Prostate gland (tissue), 2 donors: ENCODE data around the gene ASXL1. TPM values are rescaled to one million over a fixed set of nuclear protein-coding genes. Genes with fewer than 3 reads are reported as not detected.

Experiments
- DNase-seq: peaks from one replicate; pipeline ENCODE4 v3.0.0-alpha.2; 2019; ENCODE audit warnings: low spot score
- H3K27ac ChIP-seq, 2 donors: fragments of 200-600 bp; sonication (generic); 2 replicates each; pipeline ENCODE4 v1.5.1; 2017 to 2019
- H3K27me3 ChIP-seq: fragments of 200-600 bp; sonication (generic); replicated peaks from 2 replicates; pipeline ENCODE4 v1.5.1; 2019; ENCODE audit not compliant: insufficient read depth
- H3K36me3 ChIP-seq, 2 donors: fragments of 200-600 bp; sonication (generic); 1 replicate in 1 of 2; 2 replicates in 1 of 2; pipeline versions ENCODE4 v1.5.1 to v1.8.1; 2017 to 2019
- H3K4me1 ChIP-seq: fragments of 200-600 bp; sonication (generic); replicated peaks from 2 replicates; pipeline ENCODE4 v1.5.1; 2019
- H3K4me3 ChIP-seq, 2 donors: fragments of 200-600 bp; sonication (generic); 2 replicates each; pipeline ENCODE4 v1.5.1; 2017 to 2019
- H3K9me3 ChIP-seq: fragments of 200-600 bp; sonication (generic); 2 replicates; pipeline ENCODE4 v1.5.1; 2017
- POLR2A ChIP-seq: fragments of 450-650 bp; IDR thresholded peaks from one replicate; pipeline ENCODE4 v1.6.1; 2016; ENCODE audit warnings: antibody characterized with exemption, mild to moderate bottlenecking
- POLR2AphosphoS5 ChIP-seq: sonication (generic); formaldehyde crosslinking; IDR thresholded peaks from one replicate; pipeline ENCODE4 v1.6.1; 2017; ENCODE audit warnings: antibody characterized with exemption
- WGBS: methylation state at CpG from one replicate; pipeline ENCODE4 v1.1.5; 2018; 5-methylcytosine and 5-hydroxymethylcytosine counted together
- intact Hi-C: fragments of 100-400 bp; cut with DNase I; formaldehyde crosslinking; loops from one replicate; pipeline ENCODE4 v1.14.2; 2022
- total RNA-seq, 2 donors: library from RNA; depleted of rRNA; stranded (reverse); fragments of >200 nt; gene quantifications; one replicate each; pipeline ENCODE4 v1.1.0, GENCODE V29; 2016
- TF ChIP-seq, protein P1 (sequence below), 4 experiments: fragments of 200-600 bp in 2 of 4; fragments of 450-650 bp in 2 of 4; sonication (generic) in 2 of 4; IDR thresholded peaks; 1 replicate in 3 of 4; 2 replicates in 1 of 4; pipeline ENCODE4 v1.5.1; 2016 to 2019; ENCODE audit warnings: antibody characterized with exemption in 4 of 4, mild to moderate bottlenecking in 2 of 4, moderate library complexity in 2 of 4

The ASXL1 gene
- 100 to 1,000 TPM in 1 of 2 donors, 10 to 100 TPM in 1; 30.4 to 106 TPM for total RNA-seq

DNA sequence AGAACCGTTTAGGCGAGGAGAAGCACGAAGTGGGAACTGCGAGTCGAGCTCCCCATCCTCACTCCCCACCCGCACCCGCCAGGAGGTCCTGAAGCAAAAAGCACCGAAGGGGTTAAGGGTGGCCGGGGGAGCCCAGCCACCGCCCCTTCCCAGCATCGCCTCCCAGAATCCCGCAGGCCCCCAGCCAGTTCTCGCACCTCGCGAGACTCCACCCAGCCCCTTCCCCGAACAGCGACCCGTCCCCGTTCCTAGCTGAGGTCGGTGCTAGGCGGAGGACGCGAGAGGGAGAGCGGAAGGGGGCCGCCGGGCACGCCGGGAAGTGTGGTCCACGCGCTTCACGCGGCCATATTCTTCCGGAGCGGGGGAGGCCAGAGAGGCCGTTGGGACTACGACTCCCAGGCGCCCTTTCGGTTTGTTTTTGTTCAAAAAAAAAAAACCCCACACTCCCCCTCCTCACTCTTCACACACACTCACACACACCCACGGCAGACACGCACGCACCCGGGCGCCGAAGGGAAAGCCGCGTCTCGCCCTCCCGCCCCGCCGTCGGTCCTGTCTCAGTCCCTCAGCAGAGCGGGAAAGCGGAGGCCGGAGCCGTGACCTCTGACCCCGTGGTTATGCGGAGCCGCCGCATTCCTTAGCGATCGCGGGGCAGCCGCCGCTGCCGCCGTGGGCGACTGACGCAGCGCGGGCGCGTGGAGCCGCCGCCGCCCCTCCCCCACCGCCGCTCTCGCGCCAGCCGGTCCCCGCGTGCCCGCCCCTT, at the start of gene ASXL1:
Gene ASXL1 (plus strand): TSS at position 463 of the 763 bp plus-strand sequence. CDS start 445 bp downstream, outside the sequence.
- TF ChIP-seq, protein P1, sequence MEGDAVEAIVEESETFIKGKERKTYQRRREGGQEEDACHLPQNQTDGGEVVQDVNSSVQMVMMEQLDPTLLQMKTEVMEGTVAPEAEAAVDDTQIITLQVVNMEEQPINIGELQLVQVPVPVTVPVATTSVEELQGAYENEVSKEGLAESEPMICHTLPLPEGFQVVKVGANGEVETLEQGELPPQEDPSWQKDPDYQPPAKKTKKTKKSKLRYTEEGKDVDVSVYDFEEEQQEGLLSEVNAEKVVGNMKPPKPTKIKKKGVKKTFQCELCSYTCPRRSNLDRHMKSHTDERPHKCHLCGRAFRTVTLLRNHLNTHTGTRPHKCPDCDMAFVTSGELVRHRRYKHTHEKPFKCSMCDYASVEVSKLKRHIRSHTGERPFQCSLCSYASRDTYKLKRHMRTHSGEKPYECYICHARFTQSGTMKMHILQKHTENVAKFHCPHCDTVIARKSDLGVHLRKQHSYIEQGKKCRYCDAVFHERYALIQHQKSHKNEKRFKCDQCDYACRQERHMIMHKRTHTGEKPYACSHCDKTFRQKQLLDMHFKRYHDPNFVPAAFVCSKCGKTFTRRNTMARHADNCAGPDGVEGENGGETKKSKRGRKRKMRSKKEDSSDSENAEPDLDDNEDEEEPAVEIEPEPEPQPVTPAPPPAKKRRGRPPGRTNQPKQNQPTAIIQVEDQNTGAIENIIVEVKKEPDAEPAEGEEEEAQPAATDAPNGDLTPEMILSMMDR (IDR thresholded peaks at IDR 0.05): peak in 2 of 4 experiments; percentile 15 to 28
- peak; percentile 40 for TF ChIP-seq POLR2A
- peak; percentile 96 for TF ChIP-seq POLR2AphosphoS5
- Histone ChIP-seq H3K36me3 (no peaks in the 10 kb centered on the region), H3K4me1 (peaks cover 4% of the 10 kb centered on the region), H3K27me3 (no peaks in the 10 kb centered on the region), H3K4me3 (peak within 1 kb of the TSS; percentile 73 to 80), H3K9me3 (no peaks in the 10 kb centered on the region), H3K27ac (peak within 1 kb of the TSS; percentile 97)
- intact Hi-C loops: loop anchor here (2.0 kb wide), 1 partner anchor 125 kb away; no protein-coding TSS in a partner anchor
- peak; percentile 96 for DNase-seq
- WGBS: under 1% methylated on average over 55 of the region's 83 CpGs

- no peak overlapping the region for H3K27ac ChIP-seq
- H3K36me3 ChIP-seq: no peaks in the 10 kb centered on the region
- no peaks in the 10 kb centered on the region for H3K9me3 ChIP-seq
- no peak overlapping the region for H3K4me3 ChIP-seq
- no peak for DNase-seq
- TF ChIP-seq POLR2AphosphoS5 (no peak), POLR2A (no peak)
- TF ChIP-seq, protein P1 (IDR thresholded peaks at IDR 0.05): no peak
- intact Hi-C loops: no loop called here
- H3K4me1 ChIP-seq: no peaks in the 10 kb centered on the region
- H3K27me3 ChIP-seq: no peaks in the 10 kb centered on the region
- 58% methylated on average over 3 of the region's 3 CpGs for WGBS
These were observed 45.3 kb upstream of the ASXL1 start for GRCh38 chr20:32312718-32313424.

DNA sequence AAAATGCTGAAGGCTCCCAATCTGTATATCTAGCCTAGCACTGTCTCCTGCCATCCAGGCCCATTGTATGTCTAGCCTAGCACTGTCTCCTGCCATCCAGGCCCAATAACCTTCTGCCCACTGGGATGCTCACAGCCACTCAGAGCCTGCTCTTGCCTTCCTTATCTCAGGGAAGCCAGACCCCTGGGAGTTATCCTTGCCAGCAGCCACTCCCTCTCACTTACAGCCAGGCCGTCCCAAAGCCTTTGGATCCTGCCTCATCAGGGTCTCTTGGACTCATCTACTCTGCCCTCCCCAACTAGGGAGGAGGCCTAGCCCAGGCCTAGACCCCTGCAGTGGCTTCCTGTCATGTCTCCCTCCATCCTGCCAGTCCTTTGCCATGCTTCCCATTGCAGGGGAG, 43.4 kb upstream of the ASXL1 start:
- Histone ChIP-seq H3K4me1 (no peaks in the 10 kb centered on the region), H3K27ac (no peak overlapping the region), H3K36me3 (no peaks in the 10 kb centered on the region), H3K9me3 (no peaks in the 10 kb centered on the region), H3K4me3 (no peak overlapping the region), H3K27me3 (no peaks in the 10 kb centered on the region)
- 92% methylated on average over 1 of the region's 1 CpG for WGBS
- TF ChIP-seq POLR2A (no peak), POLR2AphosphoS5 (no peak)
- TF ChIP-seq, protein P1 (IDR thresholded peaks at IDR 0.05): no peak
- DNase-seq: no peak
- intact Hi-C loops: no loop called here

- 91% methylated on average over 3 of the region's 3 CpGs for WGBS
- no peak overlapping the region for H3K27ac ChIP-seq
- no peak overlapping the region for H3K4me3 ChIP-seq
- TF ChIP-seq, protein P1 (IDR thresholded peaks at IDR 0.05): no peak
- TF ChIP-seq POLR2AphosphoS5 (no peak), POLR2A (no peak)
- H3K9me3 ChIP-seq: no peaks in the 10 kb centered on the region
- H3K4me1 ChIP-seq: no peaks in the 10 kb centered on the region
- no peak for DNase-seq
- no peaks in the 10 kb centered on the region for H3K36me3 ChIP-seq
- intact Hi-C loops: no loop called here
- no peaks in the 10 kb centered on the region for H3K27me3 ChIP-seq
These were observed 42.7 kb upstream of the ASXL1 start for GRCh38 chr20:32315399-32315798.
